GM18861 (cell line): ENCODE results near the gene ACYP2.

Source experiments
- ATAC-seq: cut with Tn5 transposase; IDR thresholded peaks from one replicate; pipeline ENCODE4 v1.9.1; 2021; ENCODE audit not compliant: unreplicated experiment

Gene ACYP2

DNA sequence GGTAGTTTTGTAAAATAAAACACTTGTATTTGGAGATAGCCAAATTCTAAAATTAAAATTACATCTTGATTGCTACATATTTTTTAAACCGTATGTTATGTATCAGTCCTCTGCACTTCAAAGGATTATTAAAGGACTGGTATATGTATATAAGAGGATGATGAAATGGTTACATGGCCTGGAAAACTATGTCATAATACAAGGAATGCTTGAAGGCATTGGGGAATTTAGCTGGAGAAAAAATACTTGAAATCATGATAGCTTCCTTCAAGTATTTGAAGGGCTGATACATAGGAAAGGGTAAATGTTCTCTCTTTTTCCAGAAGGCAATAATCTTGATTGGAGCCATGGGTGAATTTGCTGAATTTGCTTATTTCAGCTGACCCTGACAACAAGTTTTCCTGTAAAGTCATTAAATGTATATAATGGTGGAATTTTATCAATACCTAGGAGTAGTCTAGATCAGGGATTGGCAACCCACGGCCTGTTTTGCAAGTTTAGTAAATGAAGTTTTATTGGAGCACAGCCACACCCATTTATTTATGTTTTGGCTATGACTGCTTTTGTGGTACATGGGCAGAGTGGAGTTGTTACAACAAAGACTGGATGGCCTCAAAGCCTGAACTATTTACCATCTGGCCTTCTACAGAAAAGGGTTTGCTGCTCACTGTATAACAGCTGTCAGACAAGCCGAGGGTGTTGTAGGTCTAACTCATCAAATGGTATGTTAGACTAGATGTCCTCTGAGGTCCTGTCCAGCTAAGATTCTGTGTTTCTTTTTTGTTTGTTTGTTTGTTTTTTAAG, 34.4 kb downstream of the ACYP2 start:
- ATAC-seq: no peak

DNA sequence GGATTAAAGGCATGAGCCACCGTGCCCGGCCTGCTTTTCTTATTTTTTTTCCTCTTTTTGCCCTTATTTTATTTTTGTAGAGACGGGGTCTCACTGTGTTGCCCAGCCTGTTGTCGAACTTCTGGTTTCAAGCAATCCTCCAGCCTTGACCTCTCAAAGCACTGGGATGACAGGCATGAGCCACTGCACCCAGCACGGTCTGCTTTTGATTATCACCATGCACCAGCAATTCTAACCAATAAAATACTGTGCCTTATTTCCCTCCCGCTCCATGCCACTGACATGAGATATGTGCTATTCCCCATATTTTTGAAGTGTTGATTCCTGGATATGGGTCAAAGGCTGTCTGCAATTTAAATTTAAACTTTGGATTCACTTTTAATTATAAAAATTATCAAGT, 42.9 kb downstream of the ACYP2 start:
- ATAC-seq: no peak

- no peak for ATAC-seq
Observed at GRCh38 chr2:54161660-54162424, 46.4 kb downstream of the ACYP2 start.

- no peak for ATAC-seq
Observed at GRCh38 chr2:54164106-54164505, 48.7 kb downstream of the ACYP2 start.

GRCh38 chr2:54166121-54166773, 50.8 kb downstream of the ACYP2 start:
- ATAC-seq: no peak

GRCh38 chr2:54176577-54176976, 61.2 kb downstream of the ACYP2 start:
- no peak for ATAC-seq

DNA sequence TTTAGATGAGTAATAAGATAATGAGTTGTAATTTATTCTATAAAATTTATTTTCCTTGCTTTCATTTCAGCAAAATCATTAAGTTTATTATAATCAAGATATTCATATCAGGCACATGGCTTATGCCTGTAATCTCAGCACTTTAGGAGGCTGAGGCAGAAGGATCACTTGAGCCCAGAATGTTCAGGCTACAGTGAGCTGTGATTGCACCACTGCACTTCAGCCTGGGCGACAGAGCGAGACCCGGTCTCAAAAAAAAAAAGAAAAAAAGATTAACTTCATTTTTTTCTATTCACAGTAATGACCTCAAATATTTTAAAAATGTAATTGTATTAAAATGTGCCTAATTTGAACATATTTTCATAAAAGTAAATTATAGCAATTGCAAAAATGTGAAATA, 67.9 kb downstream of the ACYP2 start:
- no peak for ATAC-seq

DNA sequence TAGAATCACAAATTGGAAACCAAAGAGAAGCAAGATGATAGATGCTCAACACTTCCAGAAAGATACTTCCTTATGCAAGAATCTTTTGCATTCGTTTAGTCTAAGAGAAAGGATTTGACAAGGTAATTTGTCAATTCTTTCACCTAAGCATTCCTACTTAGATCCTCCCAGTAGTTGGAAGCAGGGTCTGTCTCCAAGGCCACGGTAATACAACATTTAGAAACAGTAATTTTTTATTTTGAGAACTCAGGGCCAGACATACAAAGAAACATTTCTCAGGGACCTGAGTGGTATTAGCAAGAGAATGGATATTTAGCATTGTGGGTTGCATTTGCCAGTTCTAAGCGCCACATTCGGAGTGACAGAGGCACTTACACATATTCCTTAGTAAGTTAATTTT, 68.6 kb downstream of the ACYP2 start:
- no peak for ATAC-seq

DNA sequence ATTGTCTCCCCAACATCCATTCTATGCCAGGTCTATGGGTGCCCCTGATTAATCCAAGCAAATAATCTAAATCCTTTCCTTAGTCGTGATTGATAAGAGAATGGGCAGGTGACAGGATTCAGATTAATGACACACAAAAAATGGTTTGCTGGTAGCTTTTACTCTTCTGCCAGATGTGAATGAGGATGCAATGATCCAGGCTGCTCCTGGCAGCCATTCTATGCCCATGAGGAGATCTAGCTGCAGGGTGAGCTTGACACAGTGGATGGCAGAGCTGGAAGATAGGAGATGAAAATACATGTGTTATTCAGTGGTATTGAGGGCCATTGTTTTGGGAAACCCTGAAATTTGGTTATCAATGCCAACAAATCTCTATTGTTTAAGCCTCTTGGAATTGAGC, 69.7 kb downstream of the ACYP2 start:
- ATAC-seq: no peak

DNA sequence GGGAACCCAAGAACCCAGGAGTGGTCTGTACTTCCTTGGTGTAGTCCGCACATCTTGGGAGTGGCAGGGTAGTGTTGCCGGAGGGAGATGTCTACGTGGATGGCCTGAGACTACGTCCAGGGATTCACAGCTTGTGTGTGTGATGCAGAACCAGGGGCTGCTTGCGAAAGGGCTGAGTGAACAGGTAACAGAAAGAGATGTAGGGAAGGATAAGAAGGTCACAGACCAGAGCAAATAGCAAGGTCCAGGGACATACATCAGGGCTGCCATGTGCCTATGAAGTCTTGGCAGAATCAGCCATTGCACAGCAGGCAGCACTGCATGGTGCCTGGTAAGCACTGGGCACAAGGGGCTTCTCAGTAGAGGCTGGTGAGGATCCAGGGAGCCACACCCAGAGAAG, 71.9 kb downstream of the ACYP2 start:
- no peak for ATAC-seq

GRCh38 chr2:54189539-54189938, 74.1 kb downstream of the ACYP2 start:
- no peak for ATAC-seq

GRCh38 chr2:54191361-54192135, 76.1 kb downstream of the ACYP2 start:
- ATAC-seq: no peak

DNA sequence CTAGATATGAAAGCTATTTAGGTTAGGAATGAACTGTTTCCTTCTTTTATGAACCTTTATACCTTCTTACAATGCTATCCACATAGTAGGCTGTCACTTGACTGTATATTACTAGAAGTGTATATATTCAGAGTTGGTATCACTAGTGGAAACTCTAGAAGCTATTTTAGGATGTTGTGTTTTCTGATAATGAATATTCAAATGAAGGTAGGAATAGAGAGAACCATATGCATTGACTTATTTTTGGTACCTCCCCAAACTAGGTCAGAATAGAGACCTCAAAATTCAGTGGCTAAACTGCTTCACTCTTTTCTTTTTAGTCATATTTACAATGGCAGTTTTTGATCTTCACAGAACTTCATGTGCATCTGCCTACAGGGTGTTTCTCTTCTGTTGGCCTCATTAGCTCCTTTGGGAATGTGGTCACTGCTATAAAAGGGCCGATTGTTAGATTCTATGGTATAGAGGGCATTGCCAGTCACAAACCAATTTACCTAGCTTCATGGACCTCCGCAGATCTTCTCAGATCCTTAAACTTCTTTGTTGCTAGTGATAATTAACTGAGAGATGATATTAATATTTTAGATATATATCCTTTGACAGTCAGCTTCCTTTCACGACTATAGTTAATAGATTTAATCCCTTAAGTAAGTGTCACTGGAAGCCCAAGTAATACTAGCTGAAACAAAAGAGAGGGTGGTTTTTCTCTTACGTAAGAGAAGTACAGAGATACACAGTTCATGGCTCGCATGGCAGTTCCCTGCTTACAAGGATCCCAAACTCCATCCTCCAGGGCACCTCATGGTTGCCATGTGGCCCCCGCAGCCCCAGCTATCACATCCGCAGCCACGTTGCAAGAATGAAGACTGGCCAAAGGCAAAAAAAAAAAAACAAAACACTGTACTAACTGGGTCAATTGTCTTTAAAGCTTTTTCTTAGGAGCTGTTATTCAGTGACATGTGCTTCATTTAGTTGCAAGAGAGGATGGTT, 79.6 kb downstream of the ACYP2 start:
- ATAC-seq: no peak

- ATAC-seq: no peak
Observed at GRCh38 chr2:54196646-54197045, 81.2 kb downstream of the ACYP2 start.

- ATAC-seq: no peak
Observed at GRCh38 chr2:54204476-54204875, 89.1 kb downstream of the ACYP2 start.

GRCh38 chr2:54206596-54206995, 91.2 kb downstream of the ACYP2 start:
- ATAC-seq: peak; percentile 51

DNA sequence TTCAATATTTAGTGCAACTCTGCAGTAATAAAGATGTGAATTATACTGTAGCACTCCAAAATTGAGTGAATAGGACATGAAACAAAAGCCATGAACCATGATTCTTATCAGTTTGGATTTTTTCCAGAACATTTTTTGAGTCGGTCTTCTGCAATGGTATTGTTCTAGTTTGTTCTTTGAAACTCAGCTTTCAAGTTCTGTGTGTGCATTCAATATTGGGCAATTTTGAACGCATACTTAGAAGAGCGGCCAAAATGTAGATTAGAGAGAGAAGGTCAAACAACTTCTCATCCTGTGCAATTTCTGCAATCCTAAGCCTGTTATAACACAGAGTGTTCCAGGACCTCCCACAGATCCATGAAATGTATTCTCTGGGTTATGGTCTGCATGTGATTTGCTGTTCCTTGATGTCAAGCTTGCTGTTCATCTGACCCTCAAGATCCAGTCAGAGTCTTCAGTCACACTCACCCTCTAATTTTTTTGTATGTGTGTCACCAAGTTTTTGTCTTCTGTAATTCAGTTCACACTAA, 92.3 kb downstream of the ACYP2 start:
- no peak for ATAC-seq

DNA sequence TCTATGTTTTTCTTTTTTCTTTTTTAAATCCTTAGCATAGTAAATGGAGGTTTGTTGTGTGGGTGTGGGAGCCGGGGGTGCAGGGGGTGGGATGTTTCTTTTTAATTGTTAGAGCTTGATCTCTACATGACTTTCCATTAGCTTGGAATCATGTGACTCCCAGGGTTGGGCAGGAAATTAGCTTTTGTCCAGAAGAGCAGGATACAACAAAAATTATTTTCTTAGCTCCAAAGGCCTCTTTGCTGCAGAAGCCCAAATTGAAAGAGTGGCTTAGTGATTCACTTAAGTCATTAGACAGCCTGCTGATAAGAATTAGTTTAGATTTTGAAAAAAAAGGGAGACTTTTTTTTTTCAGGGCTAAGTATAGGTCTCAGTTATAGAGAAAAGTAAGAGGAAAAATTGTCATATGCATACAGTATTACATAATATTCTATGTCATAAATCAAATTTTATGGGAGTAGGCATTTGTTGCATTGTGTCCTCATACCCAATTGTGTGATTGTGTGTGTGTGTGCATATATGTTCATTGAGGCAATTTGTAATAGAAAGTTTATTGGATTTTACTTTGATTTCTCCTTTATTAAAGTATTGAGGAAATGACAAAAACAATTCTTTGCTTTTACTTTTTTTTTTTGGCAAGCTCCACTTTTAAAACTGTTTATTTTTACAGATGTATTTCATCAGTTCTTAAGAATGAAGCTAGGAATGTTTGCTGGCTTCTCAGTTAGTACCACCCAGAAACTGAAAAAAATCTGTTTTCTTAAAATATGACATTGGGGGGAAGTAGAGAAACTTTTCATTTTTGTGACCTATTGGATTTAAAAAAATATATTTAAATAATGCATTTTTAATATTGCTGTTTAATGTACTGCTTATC, 93.2 kb downstream of the ACYP2 start:
- ATAC-seq: no peak

DNA sequence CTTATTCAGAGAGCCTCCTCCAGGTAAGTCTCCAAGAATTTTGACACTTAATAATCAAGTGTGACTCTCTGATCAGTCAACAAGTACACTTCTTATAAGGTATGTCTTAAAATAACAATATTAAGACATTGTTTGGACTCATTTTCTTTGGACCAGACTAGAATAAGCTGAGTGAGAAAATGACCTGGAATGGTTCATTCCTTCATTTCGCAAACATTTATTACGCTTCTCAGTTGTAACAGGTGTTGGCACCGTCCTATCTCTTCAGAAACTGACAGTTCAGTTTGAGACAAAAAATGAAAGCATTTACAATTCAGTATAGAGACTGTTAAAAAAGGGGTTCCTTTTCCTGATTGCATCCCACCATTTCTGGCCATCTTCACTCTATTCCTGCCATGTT, 94.0 kb downstream of the ACYP2 start:
- no peak for ATAC-seq
